Caco-2 (cell line): ENCODE results near the gene MEA1. TPM values are rescaled to one million over a fixed set of nuclear protein-coding genes. Genes with fewer than 3 reads are reported as not detected.

Experiments used
- BruUV-seq: library from RNA; stranded (reverse); fragments of 400-500 nt; replicated peaks from 2 replicates; lab custom pipeline; 2021; lab: Mats Ljungman, UMichigan
- CTCF ChIA-PET: fragments of 300-600 bp; sonication (Branson Sonifier 250); formaldehyde crosslinking; loops from one replicate; lab custom pipeline; 2022; ENCODE audit warnings: antibody characterized with exemption; lab: Charles Lee
- POLR2A ChIA-PET: fragments of 300-600 bp; sonication (Branson Sonifier 250); formaldehyde crosslinking; loops from one replicate; lab custom pipeline; 2022; ENCODE audit warnings: antibody characterized with exemption; lab: Charles Lee
- DNase-seq, 2 experiments: peaks; one replicate each; pipeline versions ENCODE4 v3.0.0 to v3.0.0-alpha.2; 2020 to 2022
- H3K27me3 ChIP-seq: replicated peaks from 2 replicates; pipeline ENCODE4 v1.6.0; 2011; ENCODE audit warnings: low read length; ENCODE audit not compliant: control insufficient read depth, insufficient read depth
- H3K36me3 ChIP-seq: 2 replicates; pipeline ENCODE4 v1.5.1; 2011; ENCODE audit warnings: low read length; ENCODE audit not compliant: control insufficient read depth, insufficient read depth
- H3K4me1 ChIP-seq: fragments of 250-450 bp; sonication (Bioruptor Pico); 2 replicates; pipeline ENCODE4 v1.5.1; 2020; ENCODE audit warnings: mild to moderate bottlenecking
- H3K4me3 ChIP-seq: 2 replicates; pipeline ENCODE4 v1.5.1; 2011; ENCODE audit warnings: low read depth, mild to moderate bottlenecking, control low read depth, low read length
- H3K9me3 ChIP-seq: fragments of 250-450 bp; sonication (Bioruptor Pico); 2 replicates; pipeline ENCODE4 v1.5.1; 2020; ENCODE audit warnings: mild to moderate bottlenecking, moderate library complexity
- H3K27ac Mint-ChIP-seq: one replicate; pipeline ENCODE4 v1.8.0; 2022; ENCODE audit warnings: mixed read lengths; ENCODE audit not compliant: unreplicated experiment
- H3K27me3 Mint-ChIP-seq: one replicate; pipeline ENCODE4 v1.8.0; 2022; ENCODE audit warnings: mixed read lengths; ENCODE audit not compliant: insufficient read depth, unreplicated experiment
- H3K36me3 Mint-ChIP-seq: one replicate; pipeline ENCODE4 v1.8.0; 2022; ENCODE audit warnings: mild to moderate bottlenecking, mixed read lengths; ENCODE audit not compliant: insufficient read depth, unreplicated experiment
- H3K4me1 Mint-ChIP-seq: one replicate; pipeline ENCODE4 v1.8.0; 2022; ENCODE audit warnings: low read depth, mixed read lengths; ENCODE audit not compliant: unreplicated experiment
- H3K4me3 Mint-ChIP-seq: one replicate; pipeline ENCODE4 v1.8.0; 2022; ENCODE audit warnings: mild to moderate bottlenecking, moderate library complexity, mixed read lengths; ENCODE audit not compliant: unreplicated experiment
- H3K9me3 Mint-ChIP-seq: one replicate; pipeline ENCODE4 v1.8.0; 2022; ENCODE audit warnings: mixed read lengths; ENCODE audit not compliant: unreplicated experiment
- CTCF ChIP-seq, 2 experiments: fragments of 200-600 bp in 1 of 2; IDR thresholded peaks; 1 replicate in 1 of 2; 2 replicates in 1 of 2; pipeline versions ENCODE4 v1.5.1 to v1.8.0; 2011 to 2022; ENCODE audit warnings: antibody characterized with exemption in 1 of 2, control low read depth in 1 of 2, inconsistent platforms in 1 of 2, low read depth in 1 of 2, low read length in 1 of 2, mild to moderate bottlenecking in 1 of 2, moderate library complexity in 1 of 2; ENCODE audit not compliant: insufficient read depth in 1 of 2, severe bottlenecking in 1 of 2, unreplicated experiment in 1 of 2
- intact Hi-C: fragments of 100-400 bp; cut with micrococcal nuclease; formaldehyde crosslinking; loops from one replicate; pipeline ENCODE4 v1.10.0; 2022; ENCODE audit not compliant: unreplicated experiment
- total RNA-seq: library from RNA; stranded (reverse); gene quantifications from 2 replicates; pipeline ENCODE4 v1.2.3, GENCODE V29; 2022

Gene MEA1
- total RNA-seq, 1 experiment from 2014 or later: 62.3 TPM

GRCh38 chr6:43034190-43034525, 20.4 kb upstream of the MEA1 start:
- Mint-ChIP-seq H3K27me3 (no peaks in the 10 kb centered on the region), H3K9me3 (no peaks in the 10 kb centered on the region), H3K4me3 (no peak overlapping the region), H3K4me1 (peaks cover 6% of the 10 kb centered on the region), H3K36me3 (peaks cover 87% of the 10 kb centered on the region), H3K27ac (no peak overlapping the region)
- Histone ChIP-seq H3K36me3 (peaks cover 3% of the 10 kb centered on the region; the same call in 1 of the 2 replicates), H3K27me3 (no peaks in the 10 kb centered on the region), H3K4me3 (no peak overlapping the region), H3K9me3 (no peaks in the 10 kb centered on the region), H3K4me1 (no peaks in the 10 kb centered on the region)
- intact Hi-C loops: no loop called here
- no peak for TF ChIP-seq CTCF (IDR thresholded peaks at IDR 0.05; ENCODE audit: insufficient read depth in 1 of 2, low read depth in 1 of 2, low read length in 1 of 2, severe bottlenecking in 1 of 2, unreplicated experiment in 1 of 2)
- ChIA-PET POLR2A (interaction anchor here (0.5 to 0.7 kb wide), 3 partner anchors 31 to 236 kb away, joined by 3 to 7 read pairs (median 4); no protein-coding TSS in a partner anchor), CTCF (no interaction called here)
- DNase-seq: no peak
- no TSS peak for BruUV-seq

- no TSS peak for BruUV-seq
- Histone ChIP-seq H3K4me3 (no peak overlapping the region), H3K9me3 (no peaks in the 10 kb centered on the region), H3K36me3 (peaks cover 3% of the 10 kb centered on the region; the same call in 1 of the 2 replicates), H3K4me1 (no peaks in the 10 kb centered on the region), H3K27me3 (no peaks in the 10 kb centered on the region)
- intact Hi-C loops: no loop called here
- ChIA-PET POLR2A (interaction anchor here (0.5 kb wide), 1 partner anchor 30 kb away, joined by 4 read pairs; no protein-coding TSS in a partner anchor), CTCF (no interaction called here)
- TF ChIP-seq CTCF (IDR thresholded peaks at IDR 0.05; ENCODE audit: insufficient read depth in 1 of 2, low read depth in 1 of 2, low read length in 1 of 2, severe bottlenecking in 1 of 2, unreplicated experiment in 1 of 2): no peak
- Mint-ChIP-seq H3K4me3 (no peak overlapping the region), H3K36me3 (peaks cover 92% of the 10 kb centered on the region), H3K4me1 (peaks cover 6% of the 10 kb centered on the region), H3K27ac (no peak overlapping the region), H3K27me3 (no peaks in the 10 kb centered on the region), H3K9me3 (no peaks in the 10 kb centered on the region)
- DNase-seq: no peak
Observed at GRCh38 chr6:43033496-43034189, 19.9 kb upstream of the MEA1 start.

DNA sequence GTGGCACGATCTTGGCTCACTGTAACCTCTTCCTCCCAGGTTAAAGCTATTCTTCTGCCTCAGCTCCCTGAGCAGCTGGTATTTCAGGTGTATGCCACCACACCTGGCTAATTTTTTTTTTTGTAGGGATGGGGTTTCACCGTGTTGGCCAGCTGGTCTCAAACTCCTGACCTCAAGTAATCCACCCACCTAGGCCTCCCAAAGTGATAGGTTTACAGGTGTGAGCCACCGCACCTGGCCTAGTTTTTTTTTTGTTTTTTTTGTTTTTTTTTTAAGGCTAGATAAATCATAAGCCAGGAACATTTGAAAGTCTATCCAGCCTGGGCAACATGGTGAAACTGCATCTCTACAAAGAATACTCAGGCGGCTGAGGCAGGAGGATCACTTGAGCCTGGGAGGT, 18.6 kb upstream of the MEA1 start:
- Mint-ChIP-seq H3K27me3 (no peaks in the 10 kb centered on the region), H3K27ac (no peak overlapping the region), H3K4me3 (no peak overlapping the region), H3K9me3 (no peaks in the 10 kb centered on the region), H3K4me1 (peaks cover 6% of the 10 kb centered on the region), H3K36me3 (peaks cover 95% of the 10 kb centered on the region)
- Histone ChIP-seq H3K27me3 (no peaks in the 10 kb centered on the region), H3K4me1 (no peaks in the 10 kb centered on the region), H3K36me3 (peaks cover 5% of the 10 kb centered on the region), H3K4me3 (no peak overlapping the region), H3K9me3 (no peaks in the 10 kb centered on the region)
- POLR2A ChIA-PET: interaction anchor here (0.6 kb wide), 1 partner anchor 197 kb away, joined by 3 read pairs; the partner anchor contains the start of gene DNPH1
- intact Hi-C loops: no loop called here
- no peak for TF ChIP-seq CTCF (IDR thresholded peaks at IDR 0.05; ENCODE audit: insufficient read depth in 1 of 2, low read depth in 1 of 2, low read length in 1 of 2, severe bottlenecking in 1 of 2, unreplicated experiment in 1 of 2)
- no peak for DNase-seq
- BruUV-seq: no TSS peak
- CTCF ChIA-PET: interaction anchor here (0.6 to 1.0 kb wide), 2 partner anchors 27 to 37 kb away, joined by 3 read pairs; partner anchors contain the start of genes KLC4 and MRPL2
